Measurements from ENCODE around the gene SLC9A9.
"Not testable (repeated sequence)": the region's sequence is repeated elsewhere in the genome, so short reads cannot be mapped to it uniquely, and the experiment has no call there.

The SLC9A9 gene

DNA sequence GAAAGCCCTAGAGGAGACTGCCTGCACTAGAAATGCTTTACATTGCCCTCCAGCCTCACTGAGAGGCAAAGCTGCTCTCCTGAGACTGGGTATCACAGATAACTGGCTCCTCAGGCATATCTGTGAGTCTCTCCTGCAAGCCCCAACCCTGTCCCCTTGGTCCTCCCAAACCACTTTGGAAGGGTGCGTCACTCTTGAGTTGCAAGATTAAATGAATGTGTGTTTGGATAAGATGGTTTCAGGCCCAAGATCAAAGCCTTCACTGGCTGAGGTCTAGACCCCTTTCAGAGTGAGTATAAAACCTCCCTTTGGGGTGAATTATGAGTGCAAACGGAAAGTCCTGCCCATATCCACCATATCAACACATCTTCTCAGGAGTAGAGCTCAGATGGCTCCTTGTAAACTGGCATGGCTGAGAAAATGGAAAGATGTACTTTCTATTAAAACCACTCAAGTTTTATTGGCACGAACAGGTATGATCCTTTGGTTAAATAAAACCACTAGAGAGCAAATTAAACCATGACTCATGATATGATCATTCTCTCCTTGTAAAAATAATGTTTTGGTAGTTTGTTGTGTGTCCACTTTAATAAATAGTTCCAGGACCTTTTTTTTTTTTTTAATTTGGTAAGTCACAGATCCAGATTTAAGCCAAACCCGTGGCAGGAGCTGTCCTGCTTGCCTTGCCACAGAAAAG lies 564.7 kb downstream of the SLC9A9 start:
- Histone ChIP-seq H3K27ac (ENCODE audit: low read length) (no peak overlapping the region), H4K20me1 (ENCODE audit: insufficient read depth, low read length) (no peaks in the 10 kb centered on the region), H3K9me3 (ENCODE audit: insufficient read depth, low read length) (no peaks in the 10 kb centered on the region), H3K4me3 (ENCODE audit: low read length) (no peak overlapping the region), H3K9ac (ENCODE audit: low read length) (no peak overlapping the region), H3K79me2 (ENCODE audit: low read length) (no peaks in the 10 kb centered on the region), H3K36me3 (replicated peaks; ENCODE audit: low read depth, low read length) (no peaks in the 10 kb centered on the region), H3K4me1 (ENCODE audit: low read length) (peaks cover 12% of the 10 kb centered on the region), H2AFZ (ENCODE audit: low read depth, low read length) (no peak overlapping the region), H3K4me2 (ENCODE audit: low read length) (no peak overlapping the region), H3K27me3 (ENCODE audit: low read depth, low read length) (no peaks in the 10 kb centered on the region)
- no peak for TF ChIP-seq EZH2phosphoT487 (IDR thresholded peaks at IDR 0.05; ENCODE audit: low read depth)

GRCh38 chr3:143280984-143281383 lies 567.3 kb downstream of the SLC9A9 start:
- Histone ChIP-seq H3K4me3 (ENCODE audit: low read length) (no peak overlapping the region), H3K27me3 (ENCODE audit: low read depth, low read length) (no peaks in the 10 kb centered on the region), H3K79me2 (ENCODE audit: low read length) (no peaks in the 10 kb centered on the region), H3K4me2 (ENCODE audit: low read length) (no peak overlapping the region), H3K4me1 (ENCODE audit: low read length) (peaks cover 15% of the 10 kb centered on the region), H4K20me1 (ENCODE audit: insufficient read depth, low read length) (no peaks in the 10 kb centered on the region), H3K9ac (ENCODE audit: low read length) (no peak overlapping the region), H2AFZ (ENCODE audit: low read depth, low read length) (no peak overlapping the region), H3K36me3 (replicated peaks; ENCODE audit: low read depth, low read length) (no peaks in the 10 kb centered on the region), H3K9me3 (ENCODE audit: insufficient read depth, low read length) (no peaks in the 10 kb centered on the region), H3K27ac (ENCODE audit: low read length) (no peak overlapping the region)
- TF ChIP-seq, protein P1, sequence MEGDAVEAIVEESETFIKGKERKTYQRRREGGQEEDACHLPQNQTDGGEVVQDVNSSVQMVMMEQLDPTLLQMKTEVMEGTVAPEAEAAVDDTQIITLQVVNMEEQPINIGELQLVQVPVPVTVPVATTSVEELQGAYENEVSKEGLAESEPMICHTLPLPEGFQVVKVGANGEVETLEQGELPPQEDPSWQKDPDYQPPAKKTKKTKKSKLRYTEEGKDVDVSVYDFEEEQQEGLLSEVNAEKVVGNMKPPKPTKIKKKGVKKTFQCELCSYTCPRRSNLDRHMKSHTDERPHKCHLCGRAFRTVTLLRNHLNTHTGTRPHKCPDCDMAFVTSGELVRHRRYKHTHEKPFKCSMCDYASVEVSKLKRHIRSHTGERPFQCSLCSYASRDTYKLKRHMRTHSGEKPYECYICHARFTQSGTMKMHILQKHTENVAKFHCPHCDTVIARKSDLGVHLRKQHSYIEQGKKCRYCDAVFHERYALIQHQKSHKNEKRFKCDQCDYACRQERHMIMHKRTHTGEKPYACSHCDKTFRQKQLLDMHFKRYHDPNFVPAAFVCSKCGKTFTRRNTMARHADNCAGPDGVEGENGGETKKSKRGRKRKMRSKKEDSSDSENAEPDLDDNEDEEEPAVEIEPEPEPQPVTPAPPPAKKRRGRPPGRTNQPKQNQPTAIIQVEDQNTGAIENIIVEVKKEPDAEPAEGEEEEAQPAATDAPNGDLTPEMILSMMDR (IDR thresholded peaks at IDR 0.05; ENCODE audit: low read depth, low read length), result no peak
- TF ChIP-seq EZH2phosphoT487 (IDR thresholded peaks at IDR 0.05; ENCODE audit: low read depth), result no peak

DNA sequence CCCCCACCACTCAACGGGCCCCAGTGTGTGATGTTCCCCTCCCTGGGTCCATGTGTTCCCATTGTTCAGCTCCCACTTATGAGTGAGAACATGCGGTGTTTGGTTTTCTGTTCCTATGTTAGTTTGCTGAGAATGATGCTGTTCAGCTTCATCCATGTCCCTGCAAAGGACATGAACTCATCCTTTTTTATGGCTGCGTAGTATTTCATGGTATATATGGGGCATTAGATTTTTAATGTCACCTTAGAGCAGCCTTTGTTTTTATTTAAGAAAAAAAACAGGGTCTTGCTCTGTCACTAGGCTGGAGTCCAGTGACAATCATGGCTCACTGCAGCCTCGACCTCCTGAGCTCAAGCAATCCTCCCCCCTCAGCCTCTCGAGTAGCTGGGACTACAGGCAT lies 568.7 kb downstream of the SLC9A9 start:
- not testable (repeated sequence) for H4K20me1 ChIP-seq (ENCODE audit: insufficient read depth, low read length); H3K27me3 ChIP-seq (ENCODE audit: low read depth, low read length); H3K4me2 ChIP-seq (ENCODE audit: low read length); H2AFZ ChIP-seq (ENCODE audit: low read depth, low read length); H3K9ac ChIP-seq (ENCODE audit: low read length); H3K79me2 ChIP-seq (ENCODE audit: low read length); H3K9me3 ChIP-seq (ENCODE audit: insufficient read depth, low read length); H3K27ac ChIP-seq (ENCODE audit: low read length); H3K4me3 ChIP-seq (ENCODE audit: low read length); H3K36me3 ChIP-seq (replicated peaks; ENCODE audit: low read depth, low read length)
- H3K4me1 ChIP-seq (ENCODE audit: low read length), result peaks cover 13% of the 10 kb centered on the region

DNA sequence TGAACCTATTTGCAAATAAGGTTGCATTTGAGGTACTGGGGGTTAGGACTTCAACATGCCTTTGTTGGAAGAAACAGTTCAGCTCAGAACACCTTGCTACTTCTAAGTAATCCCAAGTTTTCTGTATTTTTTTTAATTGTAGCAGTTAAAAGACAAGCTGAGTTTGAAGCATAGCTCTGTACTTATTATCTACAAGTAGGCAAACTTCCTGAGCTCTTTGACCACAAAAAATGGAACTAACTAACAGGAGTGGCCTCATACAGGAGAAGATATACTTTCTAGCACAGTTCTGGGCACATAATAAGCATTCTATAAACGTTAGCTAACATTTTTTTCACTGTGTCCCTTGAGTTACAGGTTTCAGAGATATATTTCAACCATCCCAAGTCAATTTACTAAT lies 569.5 kb downstream of the SLC9A9 start:
- no peak overlapping the region for H3K27ac ChIP-seq (ENCODE audit: low read length)
- H4K20me1 ChIP-seq (ENCODE audit: insufficient read depth, low read length), result no peaks in the 10 kb centered on the region
- no peaks in the 10 kb centered on the region for H3K79me2 ChIP-seq (ENCODE audit: low read length)
- H3K4me1 ChIP-seq (ENCODE audit: low read length), result peaks cover 11% of the 10 kb centered on the region
- no peaks in the 10 kb centered on the region for H3K9me3 ChIP-seq (ENCODE audit: insufficient read depth, low read length)
- H3K4me2 ChIP-seq (ENCODE audit: low read length), result no peak overlapping the region
- H3K36me3 ChIP-seq (replicated peaks; ENCODE audit: low read depth, low read length), result no peaks in the 10 kb centered on the region
- H3K27me3 ChIP-seq (ENCODE audit: low read depth, low read length), result no peaks in the 10 kb centered on the region
- no peak overlapping the region for H3K4me3 ChIP-seq (ENCODE audit: low read length)
- H2AFZ ChIP-seq (ENCODE audit: low read depth, low read length), result no peak overlapping the region
- TF ChIP-seq EZH2phosphoT487 (IDR thresholded peaks at IDR 0.05; ENCODE audit: low read depth), result no peak
- TF ChIP-seq, protein P1 (IDR thresholded peaks at IDR 0.05; ENCODE audit: low read depth, low read length), result no peak
- H3K9ac ChIP-seq (ENCODE audit: low read length), result no peak overlapping the region

GRCh38 chr3:143277531-143277930 lies 570.7 kb downstream of the SLC9A9 start:
- Histone ChIP-seq H3K9me3 (ENCODE audit: insufficient read depth, low read length) (no peaks in the 10 kb centered on the region), H2AFZ (ENCODE audit: low read depth, low read length) (no peak overlapping the region), H3K27me3 (ENCODE audit: low read depth, low read length) (no peaks in the 10 kb centered on the region), H3K4me2 (ENCODE audit: low read length) (no peak overlapping the region), H3K4me3 (ENCODE audit: low read length) (no peak overlapping the region), H3K4me1 (ENCODE audit: low read length) (peaks cover 11% of the 10 kb centered on the region), H3K27ac (ENCODE audit: low read length) (no peak overlapping the region), H3K79me2 (ENCODE audit: low read length) (no peaks in the 10 kb centered on the region), H3K36me3 (replicated peaks; ENCODE audit: low read depth, low read length) (no peaks in the 10 kb centered on the region), H3K9ac (ENCODE audit: low read length) (no peak overlapping the region), H4K20me1 (ENCODE audit: insufficient read depth, low read length) (no peaks in the 10 kb centered on the region)
- TF ChIP-seq, protein P1 (IDR thresholded peaks at IDR 0.05; ENCODE audit: low read depth, low read length), result no peak
- no peak for TF ChIP-seq EZH2phosphoT487 (IDR thresholded peaks at IDR 0.05; ENCODE audit: low read depth)
